Measurements from ENCODE around the gene TNFRSF14.
"Not testable (repeated sequence)": the region's sequence is repeated elsewhere in the genome, so short reads cannot be mapped to it uniquely, and the experiment has no call there.

- not testable (repeated sequence) for TF ChIP-seq CTCF (conservative IDR thresholded peaks at IDR 0.05; ENCODE audit: low read length); EZH2phosphoT487 (IDR thresholded peaks at IDR 0.05; ENCODE audit: borderline replicate concordance, low read depth, low read length)
Observed at GRCh38 chr1:2553076-2553475, 3.1 kb upstream of the TNFRSF14 start.
